ENCODE measurements around the gene SUMO3. TPM values are rescaled to one million over a fixed set of nuclear protein-coding genes. Genes with fewer than 3 reads are reported as not detected.

SUMO3 gene
- total and polyA plus RNA-seq, 10 of the 15 experiments (the other 5 are each of a cell fraction or from before 2014, with no cell fraction given), result 14.3 to 164 (median 89.9) TPM

DNA sequence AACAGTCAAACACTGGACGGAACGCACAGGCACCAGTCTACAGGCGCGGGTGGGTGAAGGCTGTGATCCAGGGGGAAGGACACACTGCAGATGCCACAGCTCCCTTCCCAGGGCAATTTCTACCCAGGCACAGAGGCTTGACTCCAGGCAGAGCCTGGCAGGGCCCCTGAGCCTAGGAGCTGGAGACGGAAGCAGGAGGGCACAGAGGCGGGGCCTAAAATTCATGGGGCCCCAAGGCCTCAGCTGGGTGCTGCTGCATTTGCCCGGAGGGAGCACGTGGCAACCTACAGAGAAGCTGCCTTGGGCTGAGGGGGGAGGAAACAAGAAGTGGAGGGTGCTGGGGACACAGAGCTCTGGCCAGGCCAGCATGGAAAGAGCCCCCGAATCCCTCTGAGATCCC, 57.5 kb downstream of the SUMO3 start:
- CTCF ChIA-PET, result interaction anchor here (0.6 to 1.1 kb wide), 2 partner anchors 33 to 368 kb away, joined by 3 read pairs; no protein-coding TSS in a partner anchor
- no peak overlapping the region for H3K4me2 ChIP-seq (ENCODE audit: control insufficient read depth, insufficient read depth)
- WGBS (ENCODE audit: insufficient coverage, insufficient replicate concordance, low lambda C conversion rate, missing lambda C conversion rate), result 59% methylated on average over 9 of the region's 9 CpGs
- H3K9ac ChIP-seq (ENCODE audit: control insufficient read depth, insufficient read depth, low read length), result no peak overlapping the region
- no peak overlapping the region for H2AFZ ChIP-seq (ENCODE audit: control insufficient read depth, low read depth, low read length)
- H3K4me1 ChIP-seq (ENCODE audit: control insufficient read depth, insufficient read depth, low read length), result no peaks in the 10 kb centered on the region
- no peak overlapping the region for H3K27ac ChIP-seq (ENCODE audit: control insufficient read depth, insufficient read depth)
- ATAC-seq (no peak), DNase-seq (ENCODE audit: low read depth, low spot score) (no peak), FAIRE-seq (no peak)
- intact Hi-C loops (cut with micrococcal nuclease; ENCODE audit: unreplicated experiment) (no loop called here), in situ Hi-C loops (cut with MboI) (no loop called here)
- H3K27me3 ChIP-seq (replicated peaks in 1 of 2; ENCODE audit: control insufficient read depth in 2 of 2, insufficient read depth in 2 of 2, low read length in 1 of 2), result no peaks in the 10 kb centered on the region
- SMC1A ChIA-PET (ENCODE audit: uncharacterized antibody, unreplicated experiment), result no interaction called here
- BruUV-seq (replicated peaks), result no TSS peak
- RAD21 ChIA-PET (ENCODE audit: unreplicated experiment), result no interaction called here
- no peak overlapping the region for H3K4me3 ChIP-seq
- no peaks in the 10 kb centered on the region for H3K79me2 ChIP-seq (ENCODE audit: control insufficient read depth, insufficient read depth, low read length)
- POLR2A ChIA-PET, result no interaction called here
- TF ChIP-seq EED (IDR thresholded peaks at IDR 0.05; ENCODE audit: low read depth) (no peak), CHD2 (IDR thresholded peaks at IDR 0.05; ENCODE audit: borderline replicate concordance, low read depth, low read length) (no peak), ZZZ3 (IDR thresholded peaks at IDR 0.05; ENCODE audit: control insufficient read depth, insufficient read length, low read depth) (no peak), ZBTB33 (IDR thresholded peaks at IDR 0.05) (no peak), FOS (IDR thresholded peaks at IDR 0.05; ENCODE audit: borderline replicate concordance, extremely low read depth, insufficient read length) (no peak), ZNF622 (IDR thresholded peaks at IDR 0.05) (no peak), PAX8 (IDR thresholded peaks at IDR 0.05) (no peak)
- no peaks in the 10 kb centered on the region for H3K9me3 ChIP-seq (replicated peaks; ENCODE audit: control insufficient read depth, insufficient read depth, low read length)
- no peaks in the 10 kb centered on the region for H3K36me3 ChIP-seq (ENCODE audit: control insufficient read depth in 2 of 2, insufficient read depth in 2 of 2, low read length in 1 of 2)
- no peaks in the 10 kb centered on the region for H4K20me1 ChIP-seq (ENCODE audit: control insufficient read depth, insufficient read depth)
